Measurements from ENCODE around the gene SARDH.

SARDH gene

GRCh38 chr9:133622555-133622954 lies 115.6 kb downstream of the SARDH start:
- no peak overlapping the region for H3K27ac ChIP-seq (ENCODE audit: low read length)
- H4K20me1 ChIP-seq (ENCODE audit: insufficient read depth, low read length): no peaks in the 10 kb centered on the region
- H3K9me3 ChIP-seq (replicated peaks; ENCODE audit: insufficient read depth, low read length): no peaks in the 10 kb centered on the region
- H2AFZ ChIP-seq (ENCODE audit: low read length): no peak overlapping the region
- H3K9me2 ChIP-seq (replicated peaks; ENCODE audit: insufficient read depth, low read length): no peaks in the 10 kb centered on the region
- H3K27me3 ChIP-seq (replicated peaks; ENCODE audit: insufficient read depth, low read length): peaks cover 86% of the 10 kb centered on the region
- H3K4me3 ChIP-seq (ENCODE audit: low read length): no peak overlapping the region
- H3K36me3 ChIP-seq (replicated peaks; ENCODE audit: insufficient read depth, low read length): no peaks in the 10 kb centered on the region
- no peak overlapping the region for H3K9ac ChIP-seq (ENCODE audit: low read length)
- no peak for TF ChIP-seq EZH2phosphoT487 (IDR thresholded peaks at IDR 0.05; ENCODE audit: low read length)
- TF ChIP-seq CTCF (IDR thresholded peaks at IDR 0.05; ENCODE audit: low read length): no peak
- TF ChIP-seq EZH2 (optimal IDR thresholded peaks at IDR 0.05; ENCODE audit: low read depth, low read length): no peak
- H3K4me1 ChIP-seq (ENCODE audit: low read length): peaks cover 7% of the 10 kb centered on the region; the same call in 1 of the 2 replicates
- no peaks in the 10 kb centered on the region for H3K79me2 ChIP-seq (ENCODE audit: low read length)
- DNase-seq: no peak
- H3F3A ChIP-seq (ENCODE audit: insufficient read depth, low read length): no peaks in the 10 kb centered on the region
- no peak overlapping the region for H3K4me2 ChIP-seq (ENCODE audit: low read depth, low read length)

GRCh38 chr9:133621725-133622267 lies 116.4 kb downstream of the SARDH start:
- Histone ChIP-seq H4K20me1 (ENCODE audit: insufficient read depth, low read length) (no peaks in the 10 kb centered on the region), H3K4me1 (ENCODE audit: low read length) (peaks cover 7% of the 10 kb centered on the region; the same call in 1 of the 2 replicates), H3K27ac (ENCODE audit: low read length) (no peak overlapping the region), H3K9me2 (replicated peaks; ENCODE audit: insufficient read depth, low read length) (no peaks in the 10 kb centered on the region), H3K79me2 (ENCODE audit: low read length) (no peaks in the 10 kb centered on the region), H3F3A (ENCODE audit: insufficient read depth, low read length) (no peaks in the 10 kb centered on the region), H3K4me2 (ENCODE audit: low read depth, low read length) (no peak overlapping the region), H2AFZ (ENCODE audit: low read length) (no peak overlapping the region), H3K27me3 (replicated peaks; ENCODE audit: insufficient read depth, low read length) (peaks cover 86% of the 10 kb centered on the region), H3K9ac (ENCODE audit: low read length) (no peak overlapping the region), H3K4me3 (ENCODE audit: low read length) (no peak overlapping the region), H3K36me3 (replicated peaks; ENCODE audit: insufficient read depth, low read length) (no peaks in the 10 kb centered on the region), H3K9me3 (replicated peaks; ENCODE audit: insufficient read depth, low read length) (no peaks in the 10 kb centered on the region)
- no peak for TF ChIP-seq EZH2phosphoT487 (IDR thresholded peaks at IDR 0.05; ENCODE audit: low read length)
- TF ChIP-seq CTCF (IDR thresholded peaks at IDR 0.05; ENCODE audit: low read length): no peak
- TF ChIP-seq EZH2 (optimal IDR thresholded peaks at IDR 0.05; ENCODE audit: low read depth, low read length): no peak
- no peak for DNase-seq

- no peak overlapping the region for H3K4me2 ChIP-seq (ENCODE audit: low read depth, low read length)
- H3K9me3 ChIP-seq (replicated peaks; ENCODE audit: insufficient read depth, low read length): no peaks in the 10 kb centered on the region
- peaks cover 85% of the 10 kb centered on the region for H3K27me3 ChIP-seq (replicated peaks; ENCODE audit: insufficient read depth, low read length)
- no peaks in the 10 kb centered on the region for H3F3A ChIP-seq (ENCODE audit: insufficient read depth, low read length)
- TF ChIP-seq CTCF (IDR thresholded peaks at IDR 0.05; ENCODE audit: low read length) (no peak), EZH2phosphoT487 (IDR thresholded peaks at IDR 0.05; ENCODE audit: low read length) (no peak), EZH2 (optimal IDR thresholded peaks at IDR 0.05; ENCODE audit: low read depth, low read length) (no peak)
- H3K9me2 ChIP-seq (replicated peaks; ENCODE audit: insufficient read depth, low read length): no peaks in the 10 kb centered on the region
- no peaks in the 10 kb centered on the region for H3K79me2 ChIP-seq (ENCODE audit: low read length)
- peaks cover 7% of the 10 kb centered on the region; the same call in 1 of the 2 replicates for H3K4me1 ChIP-seq (ENCODE audit: low read length)
- H3K9ac ChIP-seq (ENCODE audit: low read length): no peak overlapping the region
- H3K27ac ChIP-seq (ENCODE audit: low read length): no peak overlapping the region
- no peaks in the 10 kb centered on the region for H3K36me3 ChIP-seq (replicated peaks; ENCODE audit: insufficient read depth, low read length)
- peak; percentile 10 for DNase-seq
- H4K20me1 ChIP-seq (ENCODE audit: insufficient read depth, low read length): no peaks in the 10 kb centered on the region
- no peak overlapping the region for H3K4me3 ChIP-seq (ENCODE audit: low read length)
- H2AFZ ChIP-seq (ENCODE audit: low read length): no peak overlapping the region
Observed at GRCh38 chr9:133619791-133620190, 118.4 kb downstream of the SARDH start.
